ENCODE results near the gene SFT2D1.

The SFT2D1 gene

DNA sequence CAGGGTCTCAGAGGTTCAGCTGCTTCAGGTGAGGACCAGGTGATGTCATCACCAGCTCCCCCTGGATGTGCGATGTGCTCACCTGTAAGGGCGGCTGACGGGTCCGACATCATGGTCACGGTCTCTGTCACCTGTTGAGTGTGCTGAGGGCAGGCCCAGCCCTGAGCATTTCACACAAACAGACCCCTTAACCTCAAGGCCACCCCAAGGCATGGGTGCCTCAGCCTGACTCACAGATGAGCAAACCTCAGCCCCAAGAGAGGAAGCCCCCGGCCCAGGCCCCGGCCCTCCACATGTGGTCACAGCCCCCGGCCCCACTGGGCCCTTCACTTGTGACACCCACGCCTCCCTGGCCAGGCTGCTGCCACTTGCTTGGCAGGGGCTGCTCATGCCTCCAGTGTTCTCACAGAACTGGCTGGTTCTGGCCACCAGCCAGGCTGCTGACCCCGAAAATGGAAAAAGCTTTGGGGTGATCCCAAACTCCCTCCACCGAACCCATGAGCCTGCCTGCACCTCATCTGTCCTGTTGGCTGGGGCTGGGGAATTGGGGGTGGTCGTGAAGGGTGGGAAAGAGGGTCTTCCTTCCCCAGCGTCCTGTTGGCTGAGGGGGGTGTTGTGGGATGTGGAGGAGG lies 67.5 kb downstream of the SFT2D1 start:
- DNase-seq = no peak

DNA sequence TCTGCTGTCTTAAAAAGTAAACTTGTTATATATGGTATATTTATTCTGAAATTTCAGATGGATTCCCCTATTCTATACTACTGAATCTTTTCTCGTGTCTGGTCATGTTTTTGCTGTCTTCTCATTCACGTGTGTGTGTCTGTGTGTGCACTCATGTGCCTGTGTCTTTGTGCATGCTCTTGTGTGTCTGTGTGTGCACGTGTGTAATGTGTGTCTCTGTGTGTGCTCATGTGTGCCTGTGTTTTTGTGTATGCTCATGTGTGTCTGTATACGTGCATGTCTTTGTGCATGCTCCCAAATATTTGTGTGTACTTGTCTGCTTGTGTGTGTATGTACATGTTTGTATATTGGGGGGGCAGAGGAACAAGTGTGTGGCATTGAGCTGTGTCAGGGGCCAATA lies 68.2 kb downstream of the SFT2D1 start:
- DNase-seq = no peak

DNA sequence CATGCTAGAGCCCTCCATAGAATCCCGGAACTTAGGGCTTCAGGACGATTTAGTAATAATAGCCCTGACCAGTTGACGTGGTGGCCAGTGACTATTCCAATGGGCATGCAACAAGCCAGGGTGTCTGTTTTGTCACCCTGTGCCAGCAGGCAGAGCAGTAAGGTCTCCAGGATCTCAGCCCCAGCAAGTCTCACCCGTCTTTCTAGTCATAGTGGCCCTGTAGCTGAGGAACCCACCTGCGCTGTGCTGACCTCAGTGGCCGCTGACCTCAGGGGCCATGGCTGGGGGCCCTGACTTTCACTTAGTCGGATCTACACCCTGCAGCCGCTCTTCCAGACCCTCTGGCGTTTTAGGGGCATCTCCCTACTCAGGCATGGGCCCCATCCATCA lies 71.0 kb downstream of the SFT2D1 start:
- no peak for DNase-seq

DNA sequence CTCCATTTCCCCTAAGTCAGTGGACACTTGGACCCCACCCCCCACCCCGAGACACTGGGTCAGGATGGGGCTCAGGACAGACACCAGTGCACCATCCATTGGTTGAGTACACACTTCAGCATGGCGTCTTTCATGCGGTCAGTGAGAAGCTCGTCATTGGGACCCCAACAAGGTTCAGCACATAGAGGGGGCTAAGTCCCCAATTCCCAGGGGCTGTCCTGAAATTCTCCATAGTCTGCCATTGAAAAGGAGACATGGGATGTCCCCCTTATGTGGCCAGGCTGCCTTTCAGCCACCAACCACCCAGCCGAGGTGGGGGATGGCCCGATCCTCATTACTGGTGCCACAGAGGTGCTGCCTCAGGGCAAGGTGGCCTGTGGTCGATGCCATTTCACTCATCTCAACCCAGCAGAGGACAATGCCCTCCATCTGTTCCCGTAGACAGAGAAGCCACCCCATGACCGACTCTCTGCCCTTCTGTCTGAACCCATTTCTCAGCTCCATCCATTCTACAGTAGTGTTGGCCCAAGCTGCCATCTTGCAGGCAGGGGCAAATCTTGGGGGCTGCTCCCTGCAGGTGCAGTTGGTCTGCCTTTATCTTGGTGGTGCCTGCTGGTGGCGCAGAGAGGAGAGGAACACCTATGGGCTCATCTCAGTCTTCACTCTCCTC lies 71.5 kb downstream of the SFT2D1 start:
- DNase-seq = no peak

Measured in COR-L47 (cell line).